Liver (tissue), 3 donors: ENCODE measurements around the gene PIEZO1.

Source experiments
- ATF3 ChIP-seq: IDR thresholded peaks from 2 replicates; pipeline ENCODE4 v1.6.1; 2016; ENCODE audit warnings: antibody characterized with exemption
- CTCF ChIP-seq: fragments of 150-350 bp; IDR thresholded peaks from 2 replicates; pipeline ENCODE4 v1.5.1; 2017; ENCODE audit warnings: improper control_type of control experiment, low read depth, low read length; ENCODE audit not compliant: missing input control
- GABPA ChIP-seq, 2 donors: IDR thresholded peaks in 1 of 2; conservative IDR thresholded peaks in 1 of 2; 2 replicates each; pipeline ENCODE4 v1.6.1; 2016; ENCODE audit warnings: antibody characterized with exemption in 2 of 2, mild to moderate bottlenecking in 1 of 2, moderate library complexity in 1 of 2
- REST ChIP-seq: IDR thresholded peaks from 2 replicates; pipeline ENCODE4 v1.6.1; 2016; ENCODE audit warnings: antibody characterized with exemption, mild to moderate bottlenecking
- TAF1 ChIP-seq: conservative IDR thresholded peaks from 2 replicates; pipeline ENCODE4 v1.6.1; 2016; ENCODE audit warnings: antibody characterized with exemption, mild to moderate bottlenecking
- ZBTB33 ChIP-seq: IDR thresholded peaks from 2 replicates; pipeline ENCODE4 v1.6.1; 2016; ENCODE audit warnings: antibody characterized with exemption
- donor health status: healthy.
- donor health status: healthy.

- no peak for TF ChIP-seq CTCF
- no peak for TF ChIP-seq ZBTB33
- no peak for TF ChIP-seq ATF3
- TF ChIP-seq TAF1 = no peak
- TF ChIP-seq REST = no peak
- TF ChIP-seq GABPA (IDR thresholded peaks at IDR 0.05 in 1 of 2, conservative IDR thresholded peaks at IDR 0.05 in 1 of 2) = no peak
These were observed 34.2 kb downstream of the PIEZO1 start for GRCh38 chr16:88750854-88751253.
